HUES6 (cell line): ENCODE data around the gene ARL6IP1.
"Not testable (repeated sequence)": the region's sequence is repeated elsewhere in the genome, so short reads cannot be mapped to it uniquely, and the experiment has no call there.

Experiments
- H3K27ac ChIP-seq: 2 replicates; pipeline ENCODE4 v1.7.0; 2013; ENCODE audit warnings: low read depth, mild to moderate bottlenecking, low read length, inconsistent platforms
- H3K27me3 ChIP-seq: 2 replicates; pipeline ENCODE4 v1.6.1; 2013; ENCODE audit warnings: low read length; ENCODE audit not compliant: control insufficient read depth, insufficient read depth
- H3K36me3 ChIP-seq: 2 replicates; pipeline ENCODE4 v1.6.1; 2013; ENCODE audit warnings: low read length; ENCODE audit not compliant: control insufficient read depth, insufficient read depth
- H3K4me1 ChIP-seq: 2 replicates; pipeline ENCODE4 v1.6.1; 2013; ENCODE audit warnings: low read length; ENCODE audit not compliant: control insufficient read depth, insufficient read depth
- H3K4me3 ChIP-seq: 2 replicates; pipeline ENCODE4 v1.5.1; 2013; ENCODE audit warnings: low read depth, low read length
- H3K9ac ChIP-seq: one replicate; pipeline ENCODE4 v1.6.1; 2013; ENCODE audit warnings: mild to moderate bottlenecking, low read length
- H3K9me3 ChIP-seq: 2 replicates; pipeline ENCODE4 v1.6.1; 2013; ENCODE audit warnings: low read depth, low read length; ENCODE audit not compliant: control insufficient read depth, insufficient read depth

The ARL6IP1 gene

GRCh38 chr16:18756639-18757038 lies 44.7 kb downstream of the ARL6IP1 start:
- H3K9me3 ChIP-seq, H3K27me3 ChIP-seq, H3K36me3 ChIP-seq, H3K4me1 ChIP-seq, H3K9ac ChIP-seq, H3K27ac ChIP-seq, H3K4me3 ChIP-seq: not testable (repeated sequence)

- H3K36me3 ChIP-seq, H3K9ac ChIP-seq, H3K4me1 ChIP-seq, H3K27ac ChIP-seq, H3K27me3 ChIP-seq, H3K4me3 ChIP-seq, H3K9me3 ChIP-seq: not testable (repeated sequence)
Measured at GRCh38 chr16:18742870-18743269, 58.5 kb downstream of the ARL6IP1 start.
